Measurements from ENCODE around the gene CMTM4. TPM values are rescaled to one million over a fixed set of nuclear protein-coding genes. Genes with fewer than 3 reads are reported as not detected.

The CMTM4 gene
- total and polyA plus RNA-seq, 2 experiments from 2014 or later, result 3.5 to 21.1 TPM

GRCh38 chr16:66693149-66693548, 3.4 kb downstream of the CMTM4 start:
- WGBS, 2 experiments (ENCODE audit: low coverage in 1 of 2, low lambda C conversion rate in 2 of 2, missing lambda C conversion rate in 2 of 2), result 96 to 98% methylated on average over 4 of the region's 4 CpGs
- no peaks in the 10 kb centered on the region for H3K36me3 ChIP-seq (ENCODE audit: low read depth)
- no peaks in the 10 kb centered on the region for H3K9me2 ChIP-seq (ENCODE audit: insufficient read depth)
- H3K4me1 ChIP-seq (ENCODE audit: insufficient read depth), result peaks cover 8% of the 10 kb centered on the region; the same call in 1 of the 2 replicates
- H3K79me2 ChIP-seq (ENCODE audit: insufficient read depth), result peaks cover 42% of the 10 kb centered on the region
- in situ Hi-C loops (cut with MboI), result no loop called here
- no peak overlapping the region for H3K27ac ChIP-seq
- H3K9ac ChIP-seq, result no peak overlapping the region
- H3F3A ChIP-seq (ENCODE audit: insufficient read depth), result no peaks in the 10 kb centered on the region
- no peaks in the 10 kb centered on the region for H3K27me3 ChIP-seq (replicated peaks; ENCODE audit: insufficient read depth)
- no peaks in the 10 kb centered on the region for H3K9me3 ChIP-seq (ENCODE audit: low read depth)
- no peak overlapping the region for H3K4me2 ChIP-seq (ENCODE audit: unreplicated experiment)
- H3K4me3 ChIP-seq, result no peak overlapping the region
- no peak overlapping the region for H2AFZ ChIP-seq
- DNase-seq, result no peak
- TF ChIP-seq EZH2 (IDR thresholded peaks at IDR 0.05; ENCODE audit: insufficient read depth, poor library complexity, severe bottlenecking) (no peak), EZH2phosphoT487 (IDR thresholded peaks at IDR 0.05; ENCODE audit: insufficient read depth, low read depth) (no peak)
- no peaks in the 10 kb centered on the region for H4K20me1 ChIP-seq (ENCODE audit: insufficient read depth)

DNA sequence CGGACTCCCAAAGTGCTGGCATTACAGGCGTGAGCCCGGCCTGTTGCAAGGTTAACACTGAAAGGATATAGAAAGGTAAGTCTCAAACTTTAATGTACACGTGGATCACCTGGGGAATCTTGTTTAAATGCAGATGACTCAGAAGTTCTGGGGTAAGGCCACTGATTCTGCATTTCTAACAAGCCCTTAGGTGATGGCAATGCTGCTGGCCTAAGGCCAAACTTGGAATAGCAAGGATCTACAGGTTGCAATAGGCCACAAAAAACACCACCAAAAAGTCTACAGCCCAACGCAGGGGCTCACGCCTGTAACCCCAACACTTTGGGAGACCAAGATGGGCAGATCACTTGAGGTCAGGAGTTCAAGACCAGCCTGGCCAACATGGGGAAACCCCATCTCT, 4.2 kb downstream of the CMTM4 start:
- Histone ChIP-seq H3F3A (ENCODE audit: insufficient read depth) (no peaks in the 10 kb centered on the region), H3K9ac (no peak overlapping the region), H4K20me1 (ENCODE audit: insufficient read depth) (no peaks in the 10 kb centered on the region), H3K4me2 (ENCODE audit: unreplicated experiment) (no peak overlapping the region), H3K27me3 (replicated peaks; ENCODE audit: insufficient read depth) (no peaks in the 10 kb centered on the region), H3K9me2 (ENCODE audit: insufficient read depth) (no peaks in the 10 kb centered on the region), H3K36me3 (ENCODE audit: low read depth) (no peaks in the 10 kb centered on the region), H3K4me1 (ENCODE audit: insufficient read depth) (peaks cover 8% of the 10 kb centered on the region; the same call in 1 of the 2 replicates), H3K27ac (no peak overlapping the region), H3K9me3 (ENCODE audit: low read depth) (no peaks in the 10 kb centered on the region), H3K4me3 (no peak overlapping the region), H2AFZ (no peak overlapping the region), H3K79me2 (ENCODE audit: insufficient read depth) (peaks cover 44% of the 10 kb centered on the region)
- WGBS, 2 experiments (ENCODE audit: low coverage in 1 of 2, low lambda C conversion rate in 2 of 2, missing lambda C conversion rate in 2 of 2), result 91% methylated on average over 6 of the region's 6 CpGs
- DNase-seq, result no peak
- no peak for TF ChIP-seq EZH2phosphoT487 (IDR thresholded peaks at IDR 0.05; ENCODE audit: insufficient read depth, low read depth)
- no peak for TF ChIP-seq EZH2 (IDR thresholded peaks at IDR 0.05; ENCODE audit: insufficient read depth, poor library complexity, severe bottlenecking)
- in situ Hi-C loops (cut with MboI), result no loop called here

DNA sequence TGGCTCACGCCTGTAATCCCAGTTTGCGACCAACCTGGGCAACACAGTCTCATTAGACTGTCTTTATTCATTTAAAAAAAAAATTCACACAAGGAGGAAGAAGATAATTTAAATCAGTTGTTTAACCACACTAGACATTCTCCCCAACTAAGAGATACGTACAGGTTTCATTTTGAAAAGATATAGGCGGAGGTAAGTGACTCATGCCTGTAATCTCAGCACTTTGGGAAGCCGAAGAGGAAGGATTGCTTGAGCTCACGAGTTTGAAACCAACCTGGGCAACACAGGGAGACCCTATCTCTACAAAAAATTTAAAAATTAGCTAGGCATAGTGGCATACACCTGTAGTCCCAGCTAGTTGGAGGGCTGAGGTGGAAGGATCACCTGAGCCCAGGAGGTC, 5.3 kb downstream of the CMTM4 start:
- Histone ChIP-seq H2AFZ (no peak overlapping the region), H3F3A (ENCODE audit: insufficient read depth) (no peaks in the 10 kb centered on the region), H3K9me2 (ENCODE audit: insufficient read depth) (no peaks in the 10 kb centered on the region), H3K4me1 (ENCODE audit: insufficient read depth) (peaks cover 8% of the 10 kb centered on the region; the same call in 1 of the 2 replicates), H3K27me3 (replicated peaks; ENCODE audit: insufficient read depth) (no peaks in the 10 kb centered on the region), H3K4me2 (ENCODE audit: unreplicated experiment) (no peak overlapping the region), H3K79me2 (ENCODE audit: insufficient read depth) (peaks cover 49% of the 10 kb centered on the region), H3K9me3 (ENCODE audit: low read depth) (no peaks in the 10 kb centered on the region), H3K27ac (no peak overlapping the region), H3K9ac (no peak overlapping the region), H4K20me1 (ENCODE audit: insufficient read depth) (no peaks in the 10 kb centered on the region), H3K4me3 (no peak overlapping the region), H3K36me3 (ENCODE audit: low read depth) (no peaks in the 10 kb centered on the region)
- in situ Hi-C loops (cut with MboI), result no loop called here
- TF ChIP-seq EZH2phosphoT487 (IDR thresholded peaks at IDR 0.05; ENCODE audit: insufficient read depth, low read depth) (no peak), EZH2 (IDR thresholded peaks at IDR 0.05; ENCODE audit: insufficient read depth, poor library complexity, severe bottlenecking) (no peak)
- 98% methylated on average over 6 of the region's 6 CpGs for WGBS, 2 experiments (ENCODE audit: low coverage in 1 of 2, low lambda C conversion rate in 2 of 2, missing lambda C conversion rate in 2 of 2)
- DNase-seq, result no peak

DNA sequence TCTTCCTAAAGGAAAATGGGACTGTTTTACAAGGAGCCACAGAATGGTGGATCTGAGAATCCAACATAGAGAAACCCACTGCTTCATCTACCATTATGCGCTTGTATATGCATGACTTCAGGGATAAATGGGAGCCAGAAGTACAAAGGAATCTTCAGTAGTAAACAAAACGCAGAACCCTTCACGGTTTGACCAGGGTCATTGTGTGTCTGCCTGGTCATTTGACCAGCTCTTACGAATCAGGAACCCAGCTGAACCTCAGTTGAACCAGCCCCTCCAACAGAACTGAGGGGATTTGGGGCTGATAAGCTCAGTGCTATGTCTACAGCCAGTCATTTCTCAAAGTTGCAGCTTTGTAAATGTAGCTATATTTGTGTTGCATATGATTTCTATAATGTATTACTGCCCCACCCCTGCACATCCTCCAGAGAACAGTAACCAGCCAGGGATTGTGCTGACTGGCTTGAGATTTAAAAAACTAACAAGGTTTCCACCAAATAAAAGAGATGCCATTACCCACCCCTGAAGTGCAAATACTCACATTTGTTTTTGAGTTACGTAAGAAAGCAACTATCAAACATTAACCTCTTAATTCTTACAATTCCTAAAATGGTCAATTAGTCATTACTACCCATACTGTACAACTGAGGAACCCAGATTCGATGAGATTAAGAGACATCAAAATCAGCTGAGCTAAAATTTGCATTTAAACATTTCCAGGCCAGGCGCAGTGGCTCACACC, 6.3 kb downstream of the CMTM4 start:
- Histone ChIP-seq H3K79me2 (ENCODE audit: insufficient read depth) (peaks cover 48% of the 10 kb centered on the region), H3K9me3 (ENCODE audit: low read depth) (no peaks in the 10 kb centered on the region), H3K4me3 (no peak overlapping the region), H3K4me1 (ENCODE audit: insufficient read depth) (no peaks in the 10 kb centered on the region), H4K20me1 (ENCODE audit: insufficient read depth) (no peaks in the 10 kb centered on the region), H3K36me3 (ENCODE audit: low read depth) (no peaks in the 10 kb centered on the region), H3K9me2 (ENCODE audit: insufficient read depth) (no peaks in the 10 kb centered on the region), H2AFZ (no peak overlapping the region), H3K4me2 (ENCODE audit: unreplicated experiment) (no peak overlapping the region), H3F3A (ENCODE audit: insufficient read depth) (no peaks in the 10 kb centered on the region), H3K9ac (no peak overlapping the region), H3K27ac (no peak overlapping the region), H3K27me3 (replicated peaks; ENCODE audit: insufficient read depth) (no peaks in the 10 kb centered on the region)
- in situ Hi-C loops (cut with MboI), result no loop called here
- 84 to 85% methylated on average over 7 of the region's 7 CpGs for WGBS, 2 experiments (ENCODE audit: low coverage in 1 of 2, low lambda C conversion rate in 2 of 2, missing lambda C conversion rate in 2 of 2)
- TF ChIP-seq EZH2phosphoT487 (IDR thresholded peaks at IDR 0.05; ENCODE audit: insufficient read depth, low read depth) (no peak), EZH2 (IDR thresholded peaks at IDR 0.05; ENCODE audit: insufficient read depth, poor library complexity, severe bottlenecking) (no peak)
- no peak for DNase-seq
